T1000 (cell line): Measurements from ENCODE around the gene FAM200B.
"Not testable (repeated sequence)": the region's sequence is repeated elsewhere in the genome, so short reads cannot be mapped to it uniquely, and the experiment has no call there.

Experiments used
- DNase-seq: peaks from one replicate; lab custom pipeline; 2025; ENCODE audit warnings: mixed read lengths; lab: John Stamatoyannopoulos, UW

FAM200B gene

GRCh38 chr4:15695729-15696128, 14.1 kb downstream of the FAM200B start:
- DNase-seq: no peak

GRCh38 chr4:15696866-15697265, 15.2 kb downstream of the FAM200B start:
- no peak for DNase-seq

- no peak for DNase-seq
Observed at GRCh38 chr4:15702941-15703403, 21.3 kb downstream of the FAM200B start, which contains the start of gene BST1. BST1 (plus strand) TSS chr4:15703065; CDS start chr4:15703145, 80 bp downstream.

- DNase-seq: no peak
Observed at GRCh38 chr4:15703439-15703838, 21.8 kb downstream of the FAM200B start.

GRCh38 chr4:15704129-15704528, 22.5 kb downstream of the FAM200B start:
- DNase-seq: no peak

GRCh38 chr4:15706646-15707362, 25.2 kb downstream of the FAM200B start:
- DNase-seq: no peak

- no peak for DNase-seq
Observed at GRCh38 chr4:15707363-15707715, 25.7 kb downstream of the FAM200B start.

GRCh38 chr4:15711762-15712161, 30.1 kb downstream of the FAM200B start:
- DNase-seq: no peak

GRCh38 chr4:15712214-15712613, 30.6 kb downstream of the FAM200B start:
- no peak for DNase-seq

GRCh38 chr4:15714141-15714540, 32.5 kb downstream of the FAM200B start:
- no peak for DNase-seq

- no peak for DNase-seq
Observed at GRCh38 chr4:15714646-15715435, 33.2 kb downstream of the FAM200B start.

GRCh38 chr4:15716115-15716514, 34.5 kb downstream of the FAM200B start:
- no peak for DNase-seq

GRCh38 chr4:15717086-15717485, 35.5 kb downstream of the FAM200B start:
- DNase-seq: no peak

- no peak for DNase-seq
Observed at GRCh38 chr4:15717657-15718416, 36.2 kb downstream of the FAM200B start.

- no peak for DNase-seq
Observed at GRCh38 chr4:15718465-15718864, 36.8 kb downstream of the FAM200B start.

GRCh38 chr4:15718959-15719358, 37.3 kb downstream of the FAM200B start:
- no peak for DNase-seq

GRCh38 chr4:15719506-15719905, 37.9 kb downstream of the FAM200B start:
- no peak for DNase-seq

- no peak for DNase-seq
Observed at GRCh38 chr4:15720851-15721250, 39.2 kb downstream of the FAM200B start.

- DNase-seq: no peak
Observed at GRCh38 chr4:15725608-15726007, 44.0 kb downstream of the FAM200B start.

- no peak for DNase-seq
Observed at GRCh38 chr4:15729910-15730533, 48.4 kb downstream of the FAM200B start.

GRCh38 chr4:15733061-15733460, 51.4 kb downstream of the FAM200B start:
- not testable (repeated sequence) for DNase-seq

- no peak for DNase-seq
Observed at GRCh38 chr4:15735536-15735935, 53.9 kb downstream of the FAM200B start.
